Skin epidermis (tissue), 12 donors: ENCODE data around the gene CCDC28A.
"Not testable (repeated sequence)": the region's sequence is repeated elsewhere in the genome, so short reads cannot be mapped to it uniquely, and the experiment has no call there.

Experiments
- H3K27ac ChIP-seq, 21 experiments: fragments of 200-600 bp; sonication (generic) in 11 of 21; one replicate each; pipeline ENCODE4 v1.5.0; 2020; ENCODE audit warnings: mild to moderate bottlenecking in 3 of 21, inconsistent platforms in 2 of 21, moderate library complexity in 2 of 21
- H3K4me3 ChIP-seq, 7 experiments: fragments of 200-600 bp; sonication (generic) in 2 of 7; one replicate each; pipeline ENCODE4 v1.5.0; 2020; ENCODE audit warnings: inconsistent platforms in 2 of 7, mild to moderate bottlenecking in 2 of 7, moderate library complexity in 1 of 7

The CCDC28A gene

DNA sequence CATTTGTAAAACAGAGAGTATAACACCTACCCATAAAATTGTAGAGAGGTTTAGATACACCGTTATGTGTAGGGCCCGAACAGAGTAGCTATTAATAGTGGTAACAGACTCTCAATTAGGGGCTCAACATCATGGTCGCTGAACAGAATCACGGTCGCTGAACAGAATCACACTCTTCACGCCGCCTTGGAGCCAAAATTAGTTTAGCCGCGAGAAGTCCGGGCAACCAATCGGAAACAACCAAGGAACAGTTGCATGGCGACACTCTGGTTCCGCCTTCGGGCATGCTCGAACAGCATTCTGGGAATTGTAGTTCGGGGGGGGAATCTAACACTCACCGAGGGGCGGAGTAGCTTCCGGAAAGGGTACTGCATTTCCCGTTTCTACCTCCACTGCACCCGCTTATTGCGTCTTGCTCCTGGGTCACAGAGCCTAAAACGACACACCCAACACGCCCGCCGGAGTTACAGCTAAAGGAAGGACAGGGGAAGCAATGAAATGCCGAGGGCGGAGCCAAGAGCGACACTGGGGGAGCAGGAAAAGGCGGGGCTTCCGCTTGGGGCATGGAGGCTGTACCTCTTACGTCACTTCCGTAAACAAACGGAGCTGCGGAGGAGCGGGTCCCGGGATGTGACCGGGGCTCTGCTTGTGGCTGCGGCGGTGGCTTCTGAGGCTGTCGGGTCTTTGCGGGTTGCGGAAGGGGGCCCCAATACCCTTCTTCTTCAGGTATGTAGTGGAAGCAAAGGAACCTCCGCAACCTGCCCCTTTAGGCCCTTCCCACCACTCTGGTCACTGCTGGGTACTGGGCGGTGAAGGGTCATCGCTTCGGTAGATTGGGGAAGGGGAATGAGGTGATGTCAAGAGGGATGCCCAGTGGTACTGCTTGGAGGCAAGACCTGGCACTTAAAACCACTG lies at the start of gene CCDC28A:
Gene CCDC28A, plus strand, starts transcription at position 593 of the 915 bp plus-strand sequence. CDS start 2,352 bp downstream, outside the sequence.
- H3K4me3 ChIP-seq, result peak within 1 kb of the TSS; percentile 62 to 88 (median 71)
- peak within 1 kb of the TSS; percentile 78 to 99 (median 97) for H3K27ac ChIP-seq

DNA sequence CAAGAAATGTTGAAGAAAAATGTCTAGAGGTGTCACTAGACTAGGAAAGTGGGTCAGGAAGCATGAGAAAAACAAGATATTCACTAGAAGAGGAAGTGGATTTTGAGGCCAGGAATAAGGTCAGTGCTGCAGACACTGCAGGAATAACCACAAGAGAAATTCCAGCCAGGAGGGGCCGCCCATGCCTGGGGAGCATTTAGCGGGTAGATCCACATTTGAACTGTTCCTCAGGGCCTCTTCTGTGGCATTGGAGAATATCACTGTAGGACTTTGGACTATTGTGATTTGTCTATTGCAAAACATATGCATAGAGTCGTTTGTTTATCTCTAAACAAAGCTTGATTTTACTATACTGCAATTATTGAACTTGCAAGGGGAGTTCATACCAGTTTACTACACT lies 49.6 kb upstream of the CCDC28A start:
- Histone ChIP-seq H3K27ac (no peak overlapping the region), H3K4me3 (no peak overlapping the region)

DNA sequence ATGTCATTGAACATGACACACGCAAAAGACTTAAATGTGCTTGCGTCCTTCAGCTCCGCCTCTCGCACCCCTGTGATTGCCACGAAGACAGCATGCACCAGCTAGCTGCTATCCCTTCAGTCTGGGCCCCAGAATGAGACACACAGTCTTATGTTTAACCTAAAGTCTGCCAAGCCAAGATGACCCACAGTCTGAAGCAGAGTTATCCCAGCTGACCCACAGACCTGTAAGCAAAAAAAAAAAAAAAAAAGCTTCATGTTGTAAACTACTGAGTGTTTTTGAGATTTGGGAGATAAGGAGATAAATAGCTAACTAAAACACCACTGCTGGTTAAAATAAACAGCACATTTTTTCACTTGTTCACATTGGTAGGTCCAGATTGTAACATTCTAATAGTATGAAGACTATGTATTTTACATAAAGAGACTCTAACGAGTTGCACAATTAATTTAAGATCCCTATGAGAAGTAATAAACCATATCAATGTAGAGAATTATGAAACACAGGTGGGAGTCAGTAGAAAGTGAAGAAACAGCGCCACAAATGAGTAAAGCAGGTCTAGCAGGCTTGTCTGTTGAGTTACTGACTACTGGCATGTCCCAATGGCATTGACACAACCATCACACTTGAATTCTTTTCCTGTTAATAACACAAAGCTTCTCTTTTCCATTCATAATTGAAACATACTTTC lies 47.4 kb upstream of the CCDC28A start:
- Histone ChIP-seq H3K27ac (no peak overlapping the region), H3K4me3 (no peak overlapping the region)

DNA sequence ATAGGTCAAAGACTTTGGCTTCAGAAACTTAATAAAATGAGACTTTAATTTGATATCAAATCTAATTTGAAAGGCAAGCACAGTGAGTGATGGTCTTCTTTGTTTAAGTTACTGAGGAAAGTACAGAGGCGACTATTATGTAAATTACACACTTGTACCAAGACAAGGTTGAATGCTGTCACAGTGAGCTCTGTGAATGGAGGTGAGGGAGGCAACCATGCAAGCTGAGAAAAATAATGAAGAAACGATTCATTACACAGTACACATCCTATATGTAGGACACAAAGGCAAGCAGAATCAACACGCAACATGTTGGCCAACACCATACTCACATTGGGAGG lies 46.8 kb upstream of the CCDC28A start:
- H3K4me3 ChIP-seq, result no peak overlapping the region
- H3K27ac ChIP-seq, result peak overlapping the region in 2 of 21 experiments; percentile 12 to 32

DNA sequence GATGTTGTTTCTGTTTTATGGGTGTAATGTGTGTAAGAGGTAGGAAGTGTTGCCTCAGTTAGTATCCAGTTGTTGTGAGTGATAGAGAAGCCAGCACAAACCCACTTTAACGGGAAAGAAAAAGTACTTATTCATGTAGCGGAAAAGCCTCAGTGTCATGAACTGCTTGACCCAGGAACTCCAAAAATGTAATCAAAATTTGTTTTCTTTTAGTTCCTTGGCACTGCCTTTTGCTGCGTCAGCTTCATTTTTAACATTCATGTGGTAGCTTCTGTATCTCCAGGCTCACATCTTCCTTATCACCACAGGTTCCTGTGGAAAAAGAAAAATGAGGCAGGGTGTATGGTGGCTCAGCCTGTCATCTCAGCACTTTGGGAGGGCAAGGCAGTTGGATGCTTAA lies 46.4 kb upstream of the CCDC28A start:
- Histone ChIP-seq H3K27ac (peak overlapping the region in 2 of 21 experiments; percentile 12 to 32), H3K4me3 (no peak overlapping the region)

DNA sequence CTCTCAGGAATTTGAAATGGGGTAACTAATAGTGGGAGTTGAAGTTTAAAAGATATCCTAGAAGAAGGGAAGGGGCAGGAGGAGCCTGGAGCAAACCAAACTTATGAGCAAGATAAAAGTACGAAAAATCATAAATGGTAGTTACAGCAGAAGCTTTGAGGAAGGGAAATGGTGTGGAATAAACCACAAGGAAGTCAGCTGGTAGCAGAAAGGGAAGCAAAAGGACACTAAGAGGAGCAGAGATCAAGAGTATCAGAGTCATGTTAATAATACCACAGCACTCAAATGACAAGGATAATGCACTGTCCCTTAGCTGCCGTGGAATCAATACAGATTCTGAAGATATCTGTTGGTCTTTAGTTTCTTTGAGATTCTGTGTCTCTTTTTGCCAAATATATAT lies 44.9 kb upstream of the CCDC28A start:
- no peak overlapping the region for H3K27ac ChIP-seq
- no peak overlapping the region for H3K4me3 ChIP-seq

DNA sequence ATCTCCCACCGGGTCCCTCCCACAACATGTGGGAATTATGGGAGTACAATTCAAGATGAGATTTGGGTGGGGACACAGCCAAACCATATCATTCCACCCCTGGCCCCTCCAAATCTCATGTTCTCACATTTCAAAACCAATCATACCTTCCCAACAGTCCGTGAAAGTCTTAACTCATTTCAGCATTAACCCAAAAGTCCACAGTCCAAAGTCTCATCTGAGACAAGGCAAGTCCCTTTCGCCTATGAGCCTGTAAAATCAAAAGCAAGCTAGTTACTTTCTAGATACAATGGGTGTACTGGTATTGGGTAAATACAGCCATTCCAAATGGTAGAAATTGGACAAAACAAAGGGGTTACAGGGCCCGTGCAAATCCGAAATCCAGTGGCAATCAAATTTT lies 43.5 kb upstream of the CCDC28A start:
- H3K27ac ChIP-seq, H3K4me3 ChIP-seq: not testable (repeated sequence)

DNA sequence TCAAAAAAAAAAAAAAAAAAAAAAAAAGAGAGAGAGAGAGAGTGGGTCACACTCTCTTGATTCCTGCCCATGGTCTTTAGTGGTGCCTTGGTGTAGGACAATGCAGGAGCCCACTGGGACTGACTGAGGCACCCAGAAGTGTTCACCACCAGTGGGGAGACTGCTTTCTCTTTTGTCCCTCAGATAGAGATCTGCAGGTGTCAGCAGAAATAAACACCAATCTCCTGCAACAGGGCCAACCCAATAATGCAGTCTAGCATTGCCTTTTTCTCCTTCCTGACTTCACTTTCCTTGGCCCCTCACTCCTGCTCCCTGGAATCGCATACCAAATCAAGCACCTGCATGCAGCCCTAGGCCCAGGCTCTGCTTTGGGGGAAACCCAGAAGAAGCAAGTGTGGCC lies 39.0 kb upstream of the CCDC28A start:
- H3K27ac ChIP-seq, result no peak overlapping the region
- H3K4me3 ChIP-seq, result no peak overlapping the region

DNA sequence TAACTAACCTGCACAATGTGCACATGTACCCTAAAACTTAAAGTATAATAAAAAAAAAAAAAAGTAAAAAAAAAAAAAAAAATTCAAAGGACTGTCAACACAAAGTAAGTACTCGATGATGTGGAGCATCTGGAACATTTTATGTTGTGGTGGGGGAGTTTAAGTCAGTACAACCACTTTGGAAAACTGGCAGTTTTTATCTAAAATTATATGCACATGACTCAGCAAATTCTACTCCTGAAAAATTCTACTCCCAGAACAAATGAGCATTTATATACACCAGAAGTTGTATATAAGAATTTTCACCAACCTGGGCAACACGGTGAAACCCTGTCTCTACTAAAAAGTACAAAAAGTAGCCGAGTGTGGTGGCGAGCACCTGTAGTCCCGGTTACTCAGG lies 36.9 kb upstream of the CCDC28A start:
- Histone ChIP-seq H3K27ac (no peak overlapping the region), H3K4me3 (no peak overlapping the region)

DNA sequence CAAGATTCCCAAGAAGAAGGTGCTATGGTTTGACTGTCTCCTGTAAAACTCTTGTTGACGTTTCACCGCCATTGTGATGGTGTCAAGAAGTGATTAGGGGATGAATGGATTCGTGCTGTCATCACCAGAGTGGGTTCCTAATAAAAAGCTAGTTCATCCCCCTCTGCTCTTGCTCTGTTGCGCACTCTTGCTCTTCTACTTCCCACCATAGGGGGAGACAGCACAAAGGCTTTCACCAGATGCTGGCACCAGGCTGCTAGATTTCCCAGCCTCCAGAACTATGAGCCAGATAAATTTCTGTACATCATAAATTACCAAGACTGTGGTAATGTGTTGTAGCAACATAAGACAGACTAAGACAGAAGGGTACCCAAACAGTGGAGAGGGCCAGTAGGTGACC lies 21.6 kb upstream of the CCDC28A start:
- Histone ChIP-seq H3K27ac (no peak overlapping the region), H3K4me3 (no peak overlapping the region)

DNA sequence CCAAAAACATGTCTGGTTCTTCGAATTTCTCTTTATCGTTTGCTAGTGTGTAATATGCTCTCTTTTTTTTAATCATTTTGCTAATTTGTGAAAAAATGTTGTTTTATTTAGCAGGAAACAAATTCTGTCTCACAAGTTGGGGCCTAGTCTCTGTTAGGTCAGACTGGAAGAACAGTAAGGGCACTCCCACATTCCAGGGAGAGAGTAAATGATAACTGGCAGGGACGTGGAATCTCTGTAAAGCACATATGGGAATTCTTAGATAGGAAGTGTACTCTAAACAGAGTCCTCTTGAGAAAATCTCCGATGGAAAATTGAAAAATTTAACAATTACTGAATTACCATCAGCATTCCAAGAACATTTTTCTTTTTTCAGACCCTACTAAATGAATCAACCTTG lies 16.4 kb upstream of the CCDC28A start:
- H3K4me3 ChIP-seq, result no peak overlapping the region
- H3K27ac ChIP-seq, result no peak overlapping the region

DNA sequence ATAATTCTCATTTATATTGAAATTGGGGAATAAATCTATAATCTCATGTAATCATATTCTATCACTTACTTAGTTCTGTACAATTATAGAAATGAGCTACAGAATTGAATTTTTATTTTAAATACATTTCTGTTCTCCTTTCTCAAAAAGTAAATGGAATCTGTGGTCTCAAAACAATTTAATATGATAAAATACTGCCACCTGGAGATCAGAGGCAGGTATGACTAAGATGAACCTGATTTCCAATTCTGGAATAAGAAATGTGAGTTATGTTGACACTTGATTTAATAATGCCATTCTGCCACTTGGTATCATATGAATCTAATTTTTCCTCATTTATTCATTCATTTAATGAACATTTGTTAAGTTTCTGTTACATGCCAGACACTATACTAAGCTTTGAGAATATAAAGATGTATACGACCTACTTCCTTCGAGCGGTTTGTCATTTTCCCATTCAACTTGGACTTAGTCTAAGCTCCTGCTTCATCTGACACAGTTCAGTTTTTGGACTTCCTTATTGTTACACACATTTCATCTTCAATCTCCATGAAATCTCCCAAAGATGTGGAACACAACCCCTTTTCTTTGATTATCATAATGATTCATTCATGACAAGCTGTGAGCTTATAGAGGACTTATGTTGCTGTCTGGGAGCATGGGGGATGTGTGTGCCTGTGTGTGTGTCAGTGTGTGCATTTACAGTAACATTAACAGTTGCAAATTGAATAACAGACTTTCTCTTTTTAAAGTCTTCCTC lies 7.5 kb upstream of the CCDC28A start:
- no peak overlapping the region for H3K4me3 ChIP-seq
- no peak overlapping the region for H3K27ac ChIP-seq

DNA sequence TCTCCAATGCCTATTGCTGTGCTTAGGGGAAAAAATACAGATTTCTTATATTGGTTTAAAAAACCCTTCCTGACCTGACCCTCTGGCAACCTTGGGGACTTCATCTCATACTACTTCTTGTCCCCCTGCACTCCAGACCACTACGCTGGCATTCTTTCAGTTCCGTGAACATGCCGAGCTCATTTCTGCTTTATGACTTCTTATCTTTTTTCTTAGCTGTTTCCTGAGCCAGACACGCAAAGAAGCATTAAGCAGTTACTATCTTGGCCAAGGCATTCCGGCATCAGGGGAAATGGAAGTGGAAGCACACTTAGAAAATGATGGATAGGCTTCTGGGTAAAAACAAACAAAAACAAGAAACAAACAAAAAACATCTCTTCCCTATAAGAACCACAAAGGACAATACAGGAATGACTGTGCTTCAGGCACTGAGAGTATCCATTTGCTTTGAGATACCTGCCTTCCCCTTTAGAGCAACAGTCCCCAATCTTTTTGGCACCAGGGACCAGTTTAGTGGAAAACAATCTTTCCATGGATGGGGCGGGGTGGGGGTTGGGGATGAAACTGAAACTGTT lies 4.4 kb upstream of the CCDC28A start:
- Histone ChIP-seq H3K4me3 (no peak overlapping the region), H3K27ac (no peak overlapping the region)

DNA sequence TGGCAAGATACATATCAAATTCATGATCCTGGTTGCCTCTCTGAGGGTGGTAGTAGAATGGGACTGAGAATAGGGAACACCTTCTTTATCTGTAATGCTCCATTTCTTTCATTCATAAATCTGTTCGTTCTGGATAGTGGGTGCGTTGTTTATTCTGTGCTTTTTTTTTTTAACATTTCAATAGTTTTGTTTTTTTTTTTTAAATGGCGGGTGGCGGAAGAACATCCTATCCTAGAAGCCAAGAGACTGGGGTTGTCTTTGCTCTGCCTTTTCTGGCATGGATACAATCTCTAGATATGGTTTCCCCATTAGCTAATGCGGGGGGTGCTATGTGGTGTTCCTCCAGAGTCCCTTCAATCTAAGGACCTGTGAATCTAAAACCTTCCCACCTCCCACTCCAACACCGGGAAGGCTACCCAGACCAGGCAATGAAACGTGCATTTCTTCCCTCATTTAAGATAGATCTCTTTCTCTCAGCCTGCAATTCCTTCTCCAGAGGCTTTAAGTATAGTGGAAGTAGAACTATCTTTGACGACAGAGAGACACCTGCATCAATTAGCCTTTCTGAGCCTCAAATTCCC lies 883 bp upstream of the CCDC28A start:
- Histone ChIP-seq H3K4me3 (peak overlapping the region; percentile 62 to 88 (median 71)), H3K27ac (peak overlapping the region in 17 of 21 experiments; percentile 43 to 99 (median 97))

DNA sequence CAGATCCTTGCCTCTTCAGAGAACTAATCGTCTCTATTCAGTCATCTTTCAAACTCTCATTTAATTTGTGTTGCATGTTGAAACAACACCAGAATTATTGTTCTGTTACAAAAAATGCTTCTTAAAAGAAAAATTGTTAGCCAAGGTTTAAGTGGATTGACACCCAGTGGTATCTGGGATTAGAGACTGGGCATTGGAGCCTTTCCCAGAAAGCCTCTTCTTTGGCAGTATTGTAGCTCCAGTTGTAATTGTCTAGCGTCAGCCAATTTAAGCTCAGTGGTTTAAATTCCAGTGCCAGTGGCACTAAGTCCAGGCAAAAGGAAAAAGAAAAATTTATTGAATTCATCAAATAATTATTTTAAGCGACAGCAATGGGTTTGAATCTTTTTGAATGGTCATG lies 801 bp downstream of the CCDC28A start:
- Histone ChIP-seq H3K4me3 (peak overlapping the region; percentile 62 to 88 (median 71)), H3K27ac (peak overlapping the region in 13 of 21 experiments; percentile 89 to 99 (median 97))

DNA sequence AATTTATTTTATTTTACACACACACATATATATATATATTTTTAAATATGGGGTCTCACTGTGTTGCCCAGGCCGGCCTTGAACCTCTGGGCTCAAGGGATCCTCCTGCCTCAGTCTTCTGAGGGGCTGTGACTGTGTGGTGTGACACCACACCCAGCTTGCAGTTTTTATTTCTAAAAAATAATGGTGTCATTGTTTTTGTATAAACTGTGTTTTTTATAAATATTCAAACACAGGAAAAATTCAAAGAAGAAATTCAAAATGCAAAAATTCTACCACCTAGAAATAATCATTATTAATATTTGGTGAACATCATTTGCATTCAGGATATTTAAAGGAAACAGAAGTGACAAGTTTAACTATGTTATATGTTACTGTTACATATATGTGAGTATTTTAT lies 3.1 kb downstream of the CCDC28A start:
- H3K4me3 ChIP-seq, result no peak overlapping the region
- H3K27ac ChIP-seq, result no peak overlapping the region

DNA sequence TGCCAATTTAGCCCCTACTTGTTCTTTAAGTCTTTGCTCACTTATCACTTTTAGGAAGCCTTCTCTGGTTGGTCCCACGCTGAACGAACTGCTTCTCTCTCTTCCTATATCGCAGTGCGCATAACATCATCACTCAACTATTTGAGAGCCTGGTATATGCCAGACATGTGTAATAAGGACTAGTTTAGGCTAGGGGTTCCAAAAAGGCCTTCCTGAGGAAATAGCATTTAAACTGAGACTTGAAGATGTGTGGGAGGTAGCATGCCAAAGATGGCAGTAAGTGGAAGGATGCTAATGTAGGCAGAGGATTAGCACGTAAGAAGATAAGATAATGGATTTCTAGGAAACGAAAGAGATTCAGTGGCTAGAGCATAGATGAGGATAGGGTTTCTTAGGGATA lies 4.8 kb downstream of the CCDC28A start:
- Histone ChIP-seq H3K4me3 (no peak overlapping the region), H3K27ac (no peak overlapping the region)

DNA sequence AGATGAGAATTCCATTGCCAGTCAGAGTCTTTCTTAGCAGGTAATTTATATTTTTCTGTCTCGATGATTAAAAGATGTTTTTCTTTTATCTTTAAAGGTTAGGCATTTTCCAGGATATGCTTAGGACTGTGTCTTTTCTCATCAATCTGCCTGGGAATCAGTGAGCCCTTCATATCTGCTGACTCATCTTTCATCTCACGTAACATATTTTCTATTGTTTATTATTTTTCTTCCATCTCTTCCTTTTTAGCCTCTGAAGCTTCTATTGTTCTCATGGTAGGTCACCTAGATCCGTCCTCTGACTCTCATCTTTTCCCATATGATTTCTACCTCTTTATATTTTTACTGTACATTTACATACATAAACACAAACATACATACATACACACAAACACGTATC lies 8.7 kb downstream of the CCDC28A start:
- no peak overlapping the region for H3K4me3 ChIP-seq
- H3K27ac ChIP-seq, result no peak overlapping the region

DNA sequence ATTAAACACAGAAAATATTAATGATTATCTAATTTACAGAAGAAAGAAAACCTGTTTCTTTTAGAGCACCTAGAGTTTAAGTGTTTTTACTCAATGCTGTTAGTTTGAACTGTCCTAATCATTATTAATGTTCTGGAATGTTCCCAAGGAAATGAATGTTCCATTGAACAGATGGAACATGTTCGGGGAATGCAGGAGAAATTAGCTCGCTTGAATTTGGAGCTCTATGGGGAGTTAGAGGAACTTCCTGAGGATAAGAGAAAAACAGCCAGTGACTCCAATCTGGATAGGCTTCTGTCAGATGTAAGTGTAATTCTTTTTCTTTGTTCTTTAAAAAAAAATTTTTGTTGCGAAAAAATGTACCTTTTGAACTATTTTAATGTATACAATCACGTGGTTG lies 11.5 kb downstream of the CCDC28A start:
- Histone ChIP-seq H3K4me3 (no peak overlapping the region), H3K27ac (no peak overlapping the region)

DNA sequence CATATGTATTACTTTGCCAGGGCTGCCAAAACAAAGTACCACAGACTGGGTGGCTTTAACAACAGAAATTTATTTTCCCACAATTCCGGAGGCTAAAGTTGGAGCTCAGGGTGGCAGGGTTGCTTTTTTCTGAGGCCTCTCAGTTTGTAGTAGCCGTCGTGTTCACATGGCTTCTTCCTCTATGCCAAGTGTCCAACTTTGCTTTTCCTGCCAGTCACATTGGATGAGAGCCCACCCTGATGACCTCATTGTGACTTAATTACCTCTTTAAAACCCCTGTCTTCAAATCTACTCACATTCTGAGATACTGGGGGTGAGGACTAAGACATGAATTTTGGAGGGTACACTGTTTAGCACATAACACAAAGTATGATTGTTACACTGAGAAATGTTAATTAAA lies 12.4 kb downstream of the CCDC28A start:
- H3K4me3 ChIP-seq, result no peak overlapping the region
- H3K27ac ChIP-seq, result no peak overlapping the region
